ENCODE results near the gene N4BP2.

- TF ChIP-seq EP300 (IDR thresholded peaks at IDR 0.05; ENCODE audit: borderline replicate concordance) (no peak), REST (IDR thresholded peaks at IDR 0.05; ENCODE audit: low read depth) (no peak), RAD21 (IDR thresholded peaks at IDR 0.05; ENCODE audit: low read depth) (no peak), TAF1 (IDR thresholded peaks at IDR 0.05; ENCODE audit: low read depth) (no peak), CEBPB (IDR thresholded peaks at IDR 0.05) (no peak), USF1 (IDR thresholded peaks at IDR 0.05) (no peak), CREB1 (IDR thresholded peaks at IDR 0.05; ENCODE audit: low read depth) (no peak), YY1 (IDR thresholded peaks at IDR 0.05; ENCODE audit: low read depth) (no peak), ZBTB7A (IDR thresholded peaks at IDR 0.05; ENCODE audit: low read depth) (no peak), NFIC (IDR thresholded peaks at IDR 0.05) (no peak), TCF12 (IDR thresholded peaks at IDR 0.05; ENCODE audit: low read depth) (no peak), TEAD4 (IDR thresholded peaks at IDR 0.05) (no peak)
- TF ChIP-seq, protein P1, sequence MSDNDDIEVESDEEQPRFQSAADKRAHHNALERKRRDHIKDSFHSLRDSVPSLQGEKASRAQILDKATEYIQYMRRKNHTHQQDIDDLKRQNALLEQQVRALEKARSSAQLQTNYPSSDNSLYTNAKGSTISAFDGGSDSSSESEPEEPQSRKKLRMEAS (IDR thresholded peaks at IDR 0.05), result no peak
These were observed 133.8 kb downstream of the N4BP2 start for GRCh38 chr4:40190465-40190864.

All from Ishikawa (cell line).